ENCODE measurements around the gene ASRGL1.

ASRGL1 gene

DNA sequence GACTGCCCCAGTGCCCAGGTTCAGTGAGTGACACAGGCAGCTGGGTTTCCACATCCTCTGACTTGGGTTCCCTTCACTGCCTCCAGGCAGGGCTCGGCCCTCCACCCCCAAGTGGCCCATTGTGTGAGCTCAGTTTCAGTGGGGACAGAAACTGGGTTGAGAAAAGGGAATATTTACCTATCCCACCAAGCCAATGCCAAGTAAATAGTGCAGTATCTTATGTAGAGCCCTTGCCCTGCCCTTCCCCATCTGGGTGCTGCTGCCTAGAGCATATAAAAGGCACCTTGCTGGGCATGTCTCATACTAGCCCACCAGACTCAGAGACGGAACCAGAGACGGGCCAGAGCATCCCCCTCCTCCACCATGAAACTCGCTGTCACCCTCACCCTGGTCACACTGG is 81.5 kb downstream of the ASRGL1 start, which contains the start of gene SCGB1A1:
SCGB1A1 (plus strand) TSS at position 301 of the 400 bp plus-strand sequence; CDS start at position 364, 63 bp downstream.
- H3K9me3 ChIP-seq (ENCODE audit: low read length), result no peaks in the 10 kb centered on the region
- no peak within 1 kb of the TSS for H3K4me3 ChIP-seq (ENCODE audit: low read length)
- no peaks in the 10 kb centered on the region for H3K36me3 ChIP-seq (ENCODE audit: insufficient read depth, low read length)

DNA sequence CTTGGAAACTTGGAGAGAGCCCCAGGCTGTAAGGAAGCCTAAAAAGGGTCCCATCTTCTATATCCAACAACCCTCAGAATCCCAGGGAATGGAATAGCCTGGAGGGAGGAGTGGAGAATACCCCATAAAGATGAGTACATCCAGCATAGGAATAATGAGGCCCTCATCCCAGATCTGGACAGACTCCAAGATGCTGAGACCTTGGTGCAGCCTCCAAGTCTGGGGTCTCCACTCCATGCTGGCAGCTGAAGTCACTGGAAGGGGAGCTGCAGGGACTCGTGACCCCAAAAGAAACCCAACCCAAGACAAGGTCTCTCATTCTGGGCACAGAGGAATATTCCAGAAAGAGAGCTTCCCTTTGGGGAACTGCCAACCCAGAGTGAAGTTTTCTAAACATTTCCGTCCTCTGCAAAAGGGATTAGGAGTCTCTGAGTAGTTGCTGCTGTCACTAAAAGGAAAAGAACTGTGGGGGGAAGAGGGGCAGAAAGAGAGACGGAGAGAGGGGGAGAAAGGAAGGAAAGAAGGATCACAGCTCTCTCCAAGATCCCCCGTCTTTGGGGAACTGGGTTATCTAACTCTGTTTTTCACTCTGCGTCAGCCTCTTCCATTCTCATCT is 82.2 kb downstream of the ASRGL1 start:
- Histone ChIP-seq H3K27me3 (ENCODE audit: insufficient read depth, low read length) (no peaks in the 10 kb centered on the region), H3K9me3 (ENCODE audit: low read length) (no peaks in the 10 kb centered on the region), H2AFZ (ENCODE audit: low read depth, low read length) (no peak overlapping the region), H3K4me1 (ENCODE audit: insufficient read depth, low read length) (no peaks in the 10 kb centered on the region), H3K4me3 (ENCODE audit: low read length) (no peak overlapping the region), H3K36me3 (ENCODE audit: insufficient read depth, low read length) (no peaks in the 10 kb centered on the region)

More for the DNA sequence above, 81.5 kb downstream of the ASRGL1 start, which contains the start of gene SCGB1A1:
- H2AFZ ChIP-seq (ENCODE audit: low read depth, low read length), result no peak within 1 kb of the TSS
- no peaks in the 10 kb centered on the region for H3K4me1 ChIP-seq (ENCODE audit: insufficient read depth, low read length)
- H3K27me3 ChIP-seq (ENCODE audit: insufficient read depth, low read length), result no peaks in the 10 kb centered on the region

DNA sequence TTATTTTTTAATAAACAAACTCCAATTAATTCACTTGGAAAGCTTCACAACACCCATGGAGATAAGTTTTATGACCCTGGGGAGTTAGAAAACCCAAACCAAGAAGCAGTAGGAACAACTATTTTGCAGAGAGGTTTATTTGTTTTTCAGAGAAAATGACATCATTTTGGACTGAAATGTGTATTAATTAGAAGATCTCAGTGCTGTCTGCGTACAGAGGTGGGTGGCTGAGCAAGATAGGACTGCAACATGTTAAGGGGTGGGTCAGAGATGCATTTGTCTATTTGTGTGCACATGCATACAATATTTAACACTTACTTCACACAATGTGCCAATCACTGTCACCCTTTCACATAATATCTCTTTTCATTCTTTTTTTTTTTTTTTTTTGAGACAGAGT is 82.7 kb downstream of the ASRGL1 start:
- Histone ChIP-seq H3K4me1 (ENCODE audit: insufficient read depth, low read length) (no peaks in the 10 kb centered on the region), H3K27me3 (ENCODE audit: insufficient read depth, low read length) (no peaks in the 10 kb centered on the region), H3K9me3 (ENCODE audit: low read length) (no peaks in the 10 kb centered on the region), H3K36me3 (ENCODE audit: insufficient read depth, low read length) (no peaks in the 10 kb centered on the region), H2AFZ (ENCODE audit: low read depth, low read length) (no peak overlapping the region), H3K4me3 (ENCODE audit: low read length) (no peak overlapping the region)

DNA sequence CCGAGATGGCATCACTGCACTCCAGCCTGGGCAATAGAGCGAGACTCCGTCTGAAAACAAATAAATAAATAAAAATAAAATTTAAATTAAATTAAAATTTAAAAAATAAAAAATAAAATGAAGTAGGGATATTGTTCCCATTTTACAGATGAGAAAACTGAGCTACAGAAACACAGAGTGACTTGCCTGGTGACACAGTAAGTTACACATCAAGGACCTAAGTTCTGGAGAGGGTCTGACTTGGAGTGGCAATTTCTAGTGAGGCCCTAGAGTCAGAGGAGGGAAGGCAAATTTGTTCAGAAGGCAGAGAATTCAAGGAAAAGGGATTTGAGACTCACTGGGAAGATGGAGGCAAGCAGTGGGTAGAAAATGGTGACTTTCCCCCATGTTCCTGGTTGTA is 83.6 kb downstream of the ASRGL1 start:
- Histone ChIP-seq H2AFZ (ENCODE audit: low read depth, low read length) (no peak overlapping the region), H3K27me3 (ENCODE audit: insufficient read depth, low read length) (no peaks in the 10 kb centered on the region), H3K36me3 (ENCODE audit: insufficient read depth, low read length) (no peaks in the 10 kb centered on the region), H3K4me3 (ENCODE audit: low read length) (no peak overlapping the region), H3K9me3 (ENCODE audit: low read length) (no peaks in the 10 kb centered on the region), H3K4me1 (ENCODE audit: insufficient read depth, low read length) (no peaks in the 10 kb centered on the region)

DNA sequence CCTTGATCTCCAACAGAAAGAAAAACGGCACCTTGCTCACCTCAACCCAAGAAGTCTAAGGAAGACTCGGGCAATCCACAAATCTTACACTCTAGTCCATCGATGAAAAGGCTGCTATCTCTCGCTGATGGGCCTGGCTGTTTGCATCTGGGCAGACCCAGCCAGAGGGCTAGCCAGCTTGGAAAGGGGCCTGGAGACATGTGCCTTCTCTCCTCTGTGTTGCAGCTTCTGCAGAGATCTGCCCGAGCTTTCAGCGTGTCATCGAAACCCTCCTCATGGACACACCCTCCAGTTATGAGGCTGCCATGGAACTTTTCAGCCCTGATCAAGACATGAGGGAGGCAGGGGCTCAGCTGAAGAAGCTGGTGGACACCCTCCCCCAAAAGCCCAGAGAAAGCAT is 84.7 kb downstream of the ASRGL1 start:
- no peaks in the 10 kb centered on the region for H3K27me3 ChIP-seq (ENCODE audit: insufficient read depth, low read length)
- H3K36me3 ChIP-seq (ENCODE audit: insufficient read depth, low read length), result no peaks in the 10 kb centered on the region
- H2AFZ ChIP-seq (ENCODE audit: low read depth, low read length), result no peak overlapping the region
- no peak overlapping the region for H3K4me3 ChIP-seq (ENCODE audit: low read length)
- no peaks in the 10 kb centered on the region for H3K9me3 ChIP-seq (ENCODE audit: low read length)
- H3K4me1 ChIP-seq (ENCODE audit: insufficient read depth, low read length), result no peaks in the 10 kb centered on the region

DNA sequence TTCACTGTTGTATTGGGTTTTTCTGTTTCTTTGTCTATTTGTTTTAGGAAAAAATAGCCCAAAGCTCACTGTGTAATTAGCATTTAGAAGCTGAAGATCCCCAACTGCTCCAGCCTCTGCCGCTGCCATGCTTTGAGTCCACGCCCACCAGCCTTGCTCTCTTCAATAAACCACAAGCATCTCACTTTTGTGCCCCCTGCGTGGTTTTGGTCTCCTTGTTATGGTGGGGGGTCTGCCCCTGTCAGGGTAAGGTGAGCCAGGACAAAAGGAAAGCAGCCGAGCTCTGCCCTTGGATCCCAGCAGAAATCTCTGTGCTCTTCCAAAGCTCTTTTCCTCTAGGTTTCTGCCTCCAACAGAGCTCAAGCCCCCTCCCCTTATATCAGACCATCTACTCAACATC is 85.8 kb downstream of the ASRGL1 start:
- Histone ChIP-seq H3K4me1 (ENCODE audit: insufficient read depth, low read length) (no peaks in the 10 kb centered on the region), H3K27me3 (ENCODE audit: insufficient read depth, low read length) (no peaks in the 10 kb centered on the region), H3K36me3 (ENCODE audit: insufficient read depth, low read length) (no peaks in the 10 kb centered on the region), H2AFZ (ENCODE audit: low read depth, low read length) (no peak overlapping the region), H3K9me3 (ENCODE audit: low read length) (no peaks in the 10 kb centered on the region), H3K4me3 (ENCODE audit: low read length) (no peak overlapping the region)

DNA sequence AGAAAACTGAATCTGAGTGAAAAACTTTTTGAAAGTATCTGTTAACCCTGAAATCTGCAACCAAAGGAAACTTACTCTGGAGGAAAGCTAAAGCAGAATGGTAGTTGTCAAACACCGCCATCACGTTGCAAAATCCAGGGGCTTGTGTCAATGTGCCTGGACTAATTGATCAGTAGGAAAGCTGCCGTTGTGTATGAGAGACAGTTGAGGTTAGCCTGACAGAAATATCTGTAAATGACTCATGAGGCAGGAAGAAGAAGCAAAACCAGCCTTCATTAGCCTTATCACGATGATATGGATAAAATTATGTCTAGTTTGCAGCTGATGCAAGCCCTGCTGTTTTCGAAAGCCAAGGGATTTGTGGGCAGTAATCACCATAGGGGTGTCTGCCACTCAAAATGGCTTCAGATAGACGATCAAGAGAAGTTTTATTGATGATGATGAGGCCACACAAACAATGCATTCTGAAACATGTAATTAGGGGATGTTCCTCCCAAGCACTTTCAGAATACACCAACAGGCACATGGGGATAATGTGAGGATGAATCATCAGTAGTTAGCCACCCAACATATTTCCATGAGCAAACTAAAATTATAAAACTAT is 90.5 kb downstream of the ASRGL1 start:
- H3K4me1 ChIP-seq (ENCODE audit: insufficient read depth, low read length), result no peaks in the 10 kb centered on the region
- no peaks in the 10 kb centered on the region for H3K36me3 ChIP-seq (ENCODE audit: insufficient read depth, low read length)
- peaks cover 4% of the 10 kb centered on the region for H3K27me3 ChIP-seq (ENCODE audit: insufficient read depth, low read length)
- H3K9me3 ChIP-seq (ENCODE audit: low read length), result peaks cover 2% of the 10 kb centered on the region
- H2AFZ ChIP-seq (ENCODE audit: low read depth, low read length), result no peak overlapping the region
- no peak overlapping the region for H3K4me3 ChIP-seq (ENCODE audit: low read length)

DNA sequence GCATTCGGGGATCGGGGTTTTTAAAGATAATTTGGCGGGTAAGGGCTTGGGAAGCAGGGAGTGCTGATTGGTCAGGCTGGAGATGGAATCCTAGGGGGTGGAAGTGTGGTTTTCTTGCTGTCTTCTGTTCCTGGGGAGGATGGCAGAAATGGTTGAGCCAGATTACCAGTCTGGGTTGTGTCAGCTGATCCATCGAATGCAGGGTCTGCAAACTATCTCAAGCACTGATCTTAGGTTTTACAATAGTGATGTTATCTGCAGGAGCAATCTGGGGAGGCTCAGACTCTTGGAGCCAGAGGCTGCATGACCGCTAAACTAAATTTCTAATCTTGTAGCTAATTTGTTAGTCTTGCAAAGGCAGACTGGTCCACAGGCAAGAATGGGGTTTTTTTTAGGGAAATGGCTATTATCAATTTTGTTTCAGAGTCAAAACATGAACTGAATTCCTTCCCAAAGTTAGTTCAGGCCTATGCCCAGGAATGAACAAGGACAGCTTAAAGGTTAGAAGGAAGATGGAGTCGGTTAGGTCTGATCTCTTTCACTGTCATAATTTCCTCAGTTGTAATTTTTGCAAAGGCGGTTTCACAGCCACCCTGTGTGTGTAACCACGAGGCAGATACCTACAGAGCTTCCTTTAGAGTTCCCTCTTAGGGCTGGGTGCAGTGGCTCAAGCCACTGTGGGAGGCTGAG is 91.8 kb downstream of the ASRGL1 start:
- peaks cover 2% of the 10 kb centered on the region for H3K9me3 ChIP-seq (ENCODE audit: low read length)
- H3K36me3 ChIP-seq (ENCODE audit: insufficient read depth, low read length), result no peaks in the 10 kb centered on the region
- peaks cover 2% of the 10 kb centered on the region for H3K4me1 ChIP-seq (ENCODE audit: insufficient read depth, low read length)
- no peak overlapping the region for H3K4me3 ChIP-seq (ENCODE audit: low read length)
- peaks cover 6% of the 10 kb centered on the region for H3K27me3 ChIP-seq (ENCODE audit: insufficient read depth, low read length)
- no peak overlapping the region for H2AFZ ChIP-seq (ENCODE audit: low read depth, low read length)

DNA sequence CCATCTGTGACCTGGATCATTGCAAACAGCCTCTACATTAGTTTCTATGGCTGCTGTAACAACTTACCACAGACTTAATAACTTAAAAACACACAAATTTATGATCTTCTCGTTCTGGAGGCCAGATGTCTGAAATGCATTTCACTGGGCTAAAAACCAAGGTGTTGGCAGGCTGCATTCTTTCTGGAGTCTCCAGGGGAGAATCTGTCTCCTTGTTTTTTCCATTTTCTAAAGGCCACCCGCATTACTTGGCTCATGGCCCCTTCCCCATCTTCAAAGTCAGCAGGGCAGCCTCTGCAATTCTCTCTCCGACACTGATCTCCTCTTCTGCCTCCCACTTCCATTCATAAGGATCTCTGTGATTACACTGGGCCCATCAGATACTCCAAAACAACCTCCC is 93.2 kb downstream of the ASRGL1 start:
- Histone ChIP-seq H2AFZ (ENCODE audit: low read depth, low read length) (no peak overlapping the region), H3K27me3 (ENCODE audit: insufficient read depth, low read length) (peaks cover 7% of the 10 kb centered on the region), H3K4me1 (ENCODE audit: insufficient read depth, low read length) (peaks cover 2% of the 10 kb centered on the region), H3K4me3 (ENCODE audit: low read length) (no peak overlapping the region), H3K9me3 (ENCODE audit: low read length) (peaks cover 2% of the 10 kb centered on the region), H3K36me3 (ENCODE audit: insufficient read depth, low read length) (no peaks in the 10 kb centered on the region)

DNA sequence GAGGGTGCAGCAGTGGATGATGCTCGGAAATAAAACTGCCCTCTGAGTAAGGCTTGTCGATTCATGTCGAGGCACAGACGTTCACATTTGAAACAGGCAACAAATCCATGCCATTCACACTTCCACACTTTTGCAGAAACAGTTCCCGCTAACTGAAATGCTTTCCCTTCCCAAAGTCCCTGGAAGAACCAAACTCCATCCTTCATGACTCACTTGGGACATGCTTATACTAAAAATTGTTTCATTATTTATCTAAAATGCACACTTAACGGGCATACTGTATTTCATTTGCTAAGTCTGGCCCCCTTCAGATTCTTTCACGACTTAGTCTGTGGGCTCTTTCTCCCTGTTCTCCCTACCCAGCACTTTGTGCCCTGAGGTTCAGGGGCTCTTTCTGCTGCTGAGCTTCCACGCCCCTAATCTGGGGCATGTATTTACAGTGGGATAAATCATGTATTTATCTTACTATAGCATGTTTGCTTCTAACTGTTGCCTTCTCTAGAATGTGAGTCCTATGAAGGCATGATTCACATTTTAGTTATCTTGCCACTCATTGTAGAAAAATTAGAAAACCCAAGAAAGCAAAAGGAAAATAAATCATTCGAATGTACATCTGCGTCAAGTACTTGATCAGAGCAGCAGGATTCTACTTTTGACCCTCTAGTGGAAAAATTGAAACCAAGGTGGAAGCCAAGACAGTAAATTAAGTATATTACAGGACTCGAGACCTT is 94.1 kb downstream of the ASRGL1 start:
- H3K4me1 ChIP-seq (ENCODE audit: insufficient read depth, low read length), result peaks cover 8% of the 10 kb centered on the region
- H2AFZ ChIP-seq (ENCODE audit: low read depth, low read length), result no peak overlapping the region
- no peak overlapping the region for H3K4me3 ChIP-seq (ENCODE audit: low read length)
- peaks cover 2% of the 10 kb centered on the region for H3K9me3 ChIP-seq (ENCODE audit: low read length)
- H3K27me3 ChIP-seq (ENCODE audit: insufficient read depth, low read length), result peaks cover 7% of the 10 kb centered on the region
- no peaks in the 10 kb centered on the region for H3K36me3 ChIP-seq (ENCODE audit: insufficient read depth, low read length)

DNA sequence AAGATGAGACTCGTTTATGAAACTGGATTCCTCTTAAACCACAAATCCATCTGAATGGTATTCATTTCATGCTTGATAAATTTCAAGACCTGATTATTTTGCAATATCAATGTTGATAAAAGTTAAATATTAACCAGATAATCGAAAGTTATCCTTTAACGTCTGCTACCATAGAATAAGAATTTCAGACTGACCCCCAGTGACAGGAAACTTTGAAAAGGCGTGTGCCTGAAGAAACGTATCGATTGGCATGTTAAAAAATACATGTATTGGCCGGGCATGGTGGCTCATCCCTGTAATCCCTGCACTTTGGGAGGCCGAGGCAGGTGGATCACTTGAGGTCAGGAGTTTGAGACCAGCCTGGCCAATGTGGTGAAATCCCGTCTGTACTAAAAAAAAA is 95.4 kb downstream of the ASRGL1 start:
- Histone ChIP-seq H3K36me3 (ENCODE audit: insufficient read depth, low read length) (no peaks in the 10 kb centered on the region), H3K9me3 (ENCODE audit: low read length) (peaks cover 2% of the 10 kb centered on the region), H3K4me3 (ENCODE audit: low read length) (no peak overlapping the region), H3K27me3 (ENCODE audit: insufficient read depth, low read length) (peaks cover 7% of the 10 kb centered on the region), H3K4me1 (ENCODE audit: insufficient read depth, low read length) (peaks cover 8% of the 10 kb centered on the region), H2AFZ (ENCODE audit: low read depth, low read length) (no peak overlapping the region)

DNA sequence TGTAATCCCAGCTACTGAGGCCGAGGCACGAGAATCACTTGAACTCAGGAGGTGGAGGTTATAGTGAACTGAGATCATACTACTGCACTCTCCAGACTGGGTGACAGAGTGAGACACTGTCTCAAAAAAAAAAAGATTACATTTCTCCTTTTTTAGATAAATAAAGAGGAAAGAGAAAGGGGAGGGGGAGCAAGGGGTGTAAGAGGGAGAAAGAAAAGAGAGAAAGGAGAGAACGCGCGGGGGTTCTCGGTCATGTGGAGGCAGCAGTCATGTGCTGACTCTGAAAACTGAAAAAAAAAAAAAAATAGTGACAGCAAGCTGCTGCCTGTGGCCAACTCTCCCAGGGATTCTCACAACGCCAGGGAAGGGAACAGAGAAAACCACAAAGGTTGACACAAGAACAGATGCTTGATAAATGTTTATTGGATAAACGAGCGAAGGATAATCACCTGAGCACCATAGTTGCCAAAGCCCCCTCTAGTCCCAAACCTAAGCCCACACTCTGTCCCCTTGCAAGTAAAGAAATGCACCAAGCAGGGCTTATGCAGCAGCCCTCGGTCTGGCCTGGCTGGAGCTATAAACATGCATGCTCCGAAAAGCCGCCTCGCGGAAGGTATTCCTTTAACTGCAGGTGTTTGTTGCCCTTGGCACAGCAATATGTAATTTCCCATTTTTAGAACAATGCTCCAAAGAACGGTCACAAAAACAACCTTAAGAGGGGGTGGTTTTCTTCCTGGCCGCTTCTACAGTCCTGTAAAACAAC is 96.1 kb downstream of the ASRGL1 start:
- H3K9me3 ChIP-seq (ENCODE audit: low read length), result peaks cover 2% of the 10 kb centered on the region
- peaks cover 7% of the 10 kb centered on the region for H3K27me3 ChIP-seq (ENCODE audit: insufficient read depth, low read length)

More for the DNA sequence above, 96.1 kb downstream of the ASRGL1 start:
- H3K36me3 ChIP-seq (ENCODE audit: insufficient read depth, low read length), result no peaks in the 10 kb centered on the region
- H2AFZ ChIP-seq (ENCODE audit: low read depth, low read length), result no peak overlapping the region
- H3K4me1 ChIP-seq (ENCODE audit: insufficient read depth, low read length), result peaks cover 8% of the 10 kb centered on the region
- H3K4me3 ChIP-seq (ENCODE audit: low read length), result no peak overlapping the region
